ENCODE data around the gene FARS2. TPM values are rescaled to one million over a fixed set of nuclear protein-coding genes. Genes with fewer than 3 reads are reported as not detected.

Gene FARS2
- polyA plus RNA-seq, 3 donors, result 12.2 to 21.6 (median 17.7) TPM

GRCh38 chr6:5509106-5509505, 247.8 kb downstream of the FARS2 start:
- H3K27ac ChIP-seq (ENCODE audit: low read depth in 1 of 2, low read length in 2 of 2), result no peak overlapping the region
- H3K4me2 ChIP-seq (replicated peaks; ENCODE audit: extremely low read depth, low read length, poor library complexity, severe bottlenecking), result no peak overlapping the region
- no peaks in the 10 kb centered on the region for H3K36me3 ChIP-seq (replicated peaks in 1 of 2; ENCODE audit: control insufficient read depth in 1 of 2, insufficient read depth in 2 of 2, low read length in 2 of 2)
- no peak overlapping the region for H3K4me3 Mint-ChIP-seq
- peaks cover 0 to 3% (median 1%) of the 10 kb centered on the region in 3 donors for H3K27me3 Mint-ChIP-seq (ENCODE audit: low read depth in 3 of 3)
- H3K79me2 ChIP-seq (ENCODE audit: insufficient read depth, low read length), result no peaks in the 10 kb centered on the region
- intact Hi-C loops (cut with micrococcal nuclease), result no loop called here
- peaks cover 0 to 1% (median 0%) of the 10 kb centered on the region in 7 donors for H3K9me3 Mint-ChIP-seq
- H2AFZ ChIP-seq (ENCODE audit: insufficient read depth, low read depth, low read length, poor library complexity, severe bottlenecking), result no peak overlapping the region
- H3K27me3 ChIP-seq (ENCODE audit: control insufficient read depth in 2 of 2, insufficient read depth in 2 of 2, low read length in 2 of 2), result no peaks in the 10 kb centered on the region
- H3K36me3 Mint-ChIP-seq, result no peaks in the 10 kb centered on the region
- no peaks in the 10 kb centered on the region for H3K4me1 ChIP-seq (ENCODE audit: control insufficient read depth in 1 of 2, insufficient read depth in 2 of 2, low read length in 2 of 2)
- H3K9me3 ChIP-seq (replicated peaks in 1 of 2; ENCODE audit: control insufficient read depth in 1 of 2, insufficient read depth in 1 of 2, low read length in 2 of 2), result no peaks in the 10 kb centered on the region
- 98% methylated on average over 7 of the region's 8 CpGs for WGBS (ENCODE audit: insufficient coverage)
- H3K27ac Mint-ChIP-seq, result no peak overlapping the region
- TF ChIP-seq CTCF (IDR thresholded peaks at IDR 0.05), result no peak
- no peak for DNase-seq
- H4K20me1 ChIP-seq (ENCODE audit: insufficient read depth, low read length), result no peaks in the 10 kb centered on the region
- peaks cover 6% of the 10 kb centered on the region for H3K4me1 Mint-ChIP-seq
- H3K9ac ChIP-seq (ENCODE audit: insufficient read depth, low read length, poor library complexity, severe bottlenecking), result no peak overlapping the region
- H3K4me3 ChIP-seq (replicated peaks in 1 of 3; ENCODE audit: low read depth in 2 of 3, low read length in 3 of 3), result no peak overlapping the region

GRCh38 chr6:5510331-5511133, 249.2 kb downstream of the FARS2 start:
- H3K36me3 Mint-ChIP-seq, result no peaks in the 10 kb centered on the region

More at GRCh38 chr6:5510331-5511133, 249.2 kb downstream of the FARS2 start:
- no peak for TF ChIP-seq CTCF (IDR thresholded peaks at IDR 0.05)
- Histone ChIP-seq H2AFZ (ENCODE audit: insufficient read depth, low read depth, low read length, poor library complexity, severe bottlenecking) (no peak overlapping the region), H3K27me3 (ENCODE audit: control insufficient read depth in 2 of 2, insufficient read depth in 2 of 2, low read length in 2 of 2) (no peaks in the 10 kb centered on the region), H3K4me2 (replicated peaks; ENCODE audit: extremely low read depth, low read length, poor library complexity, severe bottlenecking) (no peak overlapping the region), H3K27ac (ENCODE audit: low read depth in 1 of 2, low read length in 2 of 2) (no peak overlapping the region), H3K9me3 (replicated peaks in 1 of 2; ENCODE audit: control insufficient read depth in 1 of 2, insufficient read depth in 1 of 2, low read length in 2 of 2) (no peaks in the 10 kb centered on the region), H3K79me2 (ENCODE audit: insufficient read depth, low read length) (no peaks in the 10 kb centered on the region), H3K4me1 (ENCODE audit: control insufficient read depth in 1 of 2, insufficient read depth in 2 of 2, low read length in 2 of 2) (no peaks in the 10 kb centered on the region), H4K20me1 (ENCODE audit: insufficient read depth, low read length) (no peaks in the 10 kb centered on the region), H3K9ac (ENCODE audit: insufficient read depth, low read length, poor library complexity, severe bottlenecking) (no peak overlapping the region), H3K36me3 (replicated peaks in 1 of 2; ENCODE audit: control insufficient read depth in 1 of 2, insufficient read depth in 2 of 2, low read length in 2 of 2) (no peaks in the 10 kb centered on the region), H3K4me3 (replicated peaks in 1 of 3; ENCODE audit: low read depth in 2 of 3, low read length in 3 of 3) (no peak overlapping the region)
- intact Hi-C loops (cut with micrococcal nuclease), result no loop called here
- WGBS (ENCODE audit: insufficient coverage), result 98% methylated on average over 21 of the region's 24 CpGs
- H3K27me3 Mint-ChIP-seq (ENCODE audit: low read depth in 3 of 3), result peaks cover 0 to 3% (median 1%) of the 10 kb centered on the region in 3 donors
- no peak for DNase-seq
- H3K9me3 Mint-ChIP-seq, result peaks cover 0 to 1% (median 0%) of the 10 kb centered on the region in 7 donors
- H3K27ac Mint-ChIP-seq, result no peak overlapping the region
- H3K4me1 Mint-ChIP-seq, result peaks cover 6% of the 10 kb centered on the region
- no peak overlapping the region for H3K4me3 Mint-ChIP-seq

All from CD14-positive monocyte (primary cell).